Fibroblast of lung (primary cell): Measurements from ENCODE around the gene S100A14. TPM values are rescaled to one million over a fixed set of nuclear protein-coding genes. Genes with fewer than 3 reads are reported as not detected.
A peak's percentile ranks its signal among the peaks of the same experiment; 100 is the strongest.

Source experiments
- DNase-seq, 2 donors: peaks; one replicate each; pipeline versions ENCODE4 v3.0.0 to v3.0.0-alpha.2; 2010; ENCODE audit warnings: low read depth in 2 of 2
- H2AFZ ChIP-seq: 2 replicates; pipeline ENCODE4 v1.5.1; 2012; ENCODE audit warnings: low read length, control low read depth, inconsistent platforms
- H3K27ac ChIP-seq: 2 replicates; pipeline ENCODE4 v1.5.1; 2011; ENCODE audit warnings: low read length, control low read depth; ENCODE audit not compliant: insufficient read depth
- H3K27me3 ChIP-seq: 2 replicates; pipeline ENCODE4 v1.5.1; 2011; ENCODE audit warnings: mild to moderate bottlenecking, low read length; ENCODE audit not compliant: control insufficient read depth, insufficient read depth
- H3K36me3 ChIP-seq: 2 replicates; pipeline ENCODE4 v1.5.1; 2011; ENCODE audit warnings: low read length; ENCODE audit not compliant: control insufficient read depth, insufficient read depth
- H3K4me1 ChIP-seq: 2 replicates; pipeline ENCODE4 v1.5.1; 2011; ENCODE audit warnings: low read length; ENCODE audit not compliant: control insufficient read depth, insufficient read depth; ENCODE audit errors: extremely low read depth
- H3K4me2 ChIP-seq: 2 replicates; pipeline ENCODE4 v1.5.1; 2011; ENCODE audit warnings: low read length, control low read depth; ENCODE audit not compliant: insufficient read depth; ENCODE audit errors: extremely low read depth
- H3K4me3 ChIP-seq, 4 experiments: fragments of 200-600 bp in 1 of 4; sonication (generic) in 1 of 4; replicated peaks in 1 of 4; 2 replicates each; pipeline ENCODE4 v1.5.1; 2011 to 2016; ENCODE audit warnings: low read length in 4 of 4, low read depth in 3 of 4, mild to moderate bottlenecking in 3 of 4, control low read depth in 2 of 4, inconsistent platforms in 1 of 4, mixed read lengths in 1 of 4; ENCODE audit not compliant: insufficient read depth in 1 of 4; ENCODE audit errors: control extremely low read depth in 1 of 4
- H3K79me2 ChIP-seq: 2 replicates; pipeline ENCODE4 v1.5.1; 2012; ENCODE audit warnings: mild to moderate bottlenecking, low read length, inconsistent platforms; ENCODE audit not compliant: control insufficient read depth, insufficient read depth
- H3K9ac ChIP-seq: 2 replicates; pipeline ENCODE4 v1.5.1; 2011; ENCODE audit warnings: mild to moderate bottlenecking, low read length, control low read depth; ENCODE audit not compliant: insufficient read depth
- H3K9me3 ChIP-seq: 2 replicates; pipeline ENCODE4 v1.5.1; 2012; ENCODE audit warnings: low read depth, low read length; ENCODE audit not compliant: control insufficient read depth, insufficient read depth
- H4K20me1 ChIP-seq: 2 replicates; pipeline ENCODE4 v1.5.1; 2011; ENCODE audit warnings: low read length; ENCODE audit not compliant: control insufficient read depth, insufficient read depth; ENCODE audit errors: extremely low read depth
- EZH2 ChIP-seq: IDR thresholded peaks from 2 replicates; pipeline ENCODE4 v1.5.1; 2012; ENCODE audit warnings: low read length, control low read depth, mild to moderate bottlenecking; ENCODE audit errors: missing control alignments
- polyA plus RNA-seq, 2 donors: library from polyadenylated mRNA; depleted of rRNA in 1 of 2; stranded (reverse) in 1 of 2; unstranded in 1 of 2; fragments of >200 nt; gene quantifications; 2 replicates each; pipeline ENCODE4 v1.2.1, GENCODE V29; 2011 to 2012; ENCODE audit warnings: missing spikeins in 1 of 2
- total RNA-seq: library from RNA; depleted of rRNA; stranded (reverse); fragments of >200 nt; gene quantifications from 2 replicates; pipeline ENCODE4 v1.2.1, GENCODE V29; 2014
- TF ChIP-seq, protein P1 (sequence below), 2 donors: IDR thresholded peaks in 1 of 2; conservative IDR thresholded peaks in 1 of 2; 1 replicate in 1 of 2; 2 replicates in 1 of 2; pipeline ENCODE4 v1.5.1; 2011 to 2012; ENCODE audit warnings: low read length in 2 of 2, control low read depth in 1 of 2, inconsistent platforms in 1 of 2, low read depth in 1 of 2, mild to moderate bottlenecking in 1 of 2

S100A14 gene
- total and polyA plus RNA-seq, 2 donors (not counting 1 experiment from before 2014, with no cell fraction given) = 0.33 to 0.51 TPM

DNA sequence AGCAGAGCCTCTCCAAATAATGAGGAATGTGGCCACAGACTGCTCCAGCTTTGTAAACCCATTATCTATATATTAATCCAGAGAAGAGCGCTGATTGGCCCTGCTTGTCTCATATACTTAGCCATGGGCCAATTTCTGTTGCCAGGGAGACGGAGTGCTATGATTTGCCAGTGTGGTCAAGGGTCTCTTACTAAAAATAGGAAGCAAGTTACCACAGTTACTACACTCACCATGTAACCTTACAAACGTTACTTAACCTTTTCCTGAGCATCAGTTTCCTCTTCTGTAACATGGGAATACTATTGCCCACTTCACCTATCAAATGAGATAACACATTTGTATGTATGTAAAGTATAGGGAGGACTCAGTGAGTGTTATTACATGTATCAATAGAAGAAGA, 42.8 kb downstream of the S100A14 start:
- Histone ChIP-seq H3K27ac (peak overlapping the region; percentile 60), H3K9ac (no peak overlapping the region), H3K36me3 (no peaks in the 10 kb centered on the region), H3K4me3 (no peak overlapping the region), H3K79me2 (no peaks in the 10 kb centered on the region), H3K27me3 (no peaks in the 10 kb centered on the region), H3K4me2 (no peak overlapping the region), H3K9me3 (no peaks in the 10 kb centered on the region), H3K4me1 (peaks cover 17% of the 10 kb centered on the region), H4K20me1 (no peaks in the 10 kb centered on the region), H2AFZ (no peak overlapping the region)
- DNase-seq = peak; percentile 42 to 50
- no peak for TF ChIP-seq EZH2
- TF ChIP-seq, protein P1, sequence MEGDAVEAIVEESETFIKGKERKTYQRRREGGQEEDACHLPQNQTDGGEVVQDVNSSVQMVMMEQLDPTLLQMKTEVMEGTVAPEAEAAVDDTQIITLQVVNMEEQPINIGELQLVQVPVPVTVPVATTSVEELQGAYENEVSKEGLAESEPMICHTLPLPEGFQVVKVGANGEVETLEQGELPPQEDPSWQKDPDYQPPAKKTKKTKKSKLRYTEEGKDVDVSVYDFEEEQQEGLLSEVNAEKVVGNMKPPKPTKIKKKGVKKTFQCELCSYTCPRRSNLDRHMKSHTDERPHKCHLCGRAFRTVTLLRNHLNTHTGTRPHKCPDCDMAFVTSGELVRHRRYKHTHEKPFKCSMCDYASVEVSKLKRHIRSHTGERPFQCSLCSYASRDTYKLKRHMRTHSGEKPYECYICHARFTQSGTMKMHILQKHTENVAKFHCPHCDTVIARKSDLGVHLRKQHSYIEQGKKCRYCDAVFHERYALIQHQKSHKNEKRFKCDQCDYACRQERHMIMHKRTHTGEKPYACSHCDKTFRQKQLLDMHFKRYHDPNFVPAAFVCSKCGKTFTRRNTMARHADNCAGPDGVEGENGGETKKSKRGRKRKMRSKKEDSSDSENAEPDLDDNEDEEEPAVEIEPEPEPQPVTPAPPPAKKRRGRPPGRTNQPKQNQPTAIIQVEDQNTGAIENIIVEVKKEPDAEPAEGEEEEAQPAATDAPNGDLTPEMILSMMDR (conservative IDR thresholded peaks at IDR 0.05 in 1 of 2, IDR thresholded peaks at IDR 0.05 in 1 of 2; ENCODE audit: low read depth in 1 of 2, low read length in 2 of 2) = no peak

DNA sequence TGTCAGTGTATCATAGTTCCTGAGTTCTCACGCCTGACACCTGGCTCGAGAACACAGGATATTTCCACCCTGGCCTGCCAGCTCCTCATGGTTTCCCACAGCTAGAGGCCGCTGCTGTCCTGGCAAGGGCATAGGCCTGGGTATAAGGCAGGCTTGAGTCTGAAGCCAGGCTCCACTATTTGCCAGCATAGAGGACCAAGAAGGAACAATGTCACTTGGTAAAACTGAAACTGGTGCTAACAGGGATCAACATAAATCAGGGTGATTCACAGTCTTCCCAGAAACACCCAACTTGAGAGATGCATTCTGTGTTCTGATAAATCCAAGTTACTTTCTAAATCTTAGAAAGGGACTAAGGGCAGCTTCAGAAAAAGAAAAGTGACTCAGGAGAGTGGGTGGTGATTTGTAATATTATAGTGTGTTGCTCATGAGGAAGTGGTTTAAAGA, 43.5 kb downstream of the S100A14 start:
- Histone ChIP-seq H3K4me2 (peak overlapping the region; percentile 68), H3K27ac (peak overlapping the region; percentile 60), H3K79me2 (no peaks in the 10 kb centered on the region), H3K9me3 (no peaks in the 10 kb centered on the region), H3K36me3 (no peaks in the 10 kb centered on the region), H3K4me3 (no peak overlapping the region), H3K27me3 (no peaks in the 10 kb centered on the region), H2AFZ (peak overlapping the region; percentile 62), H4K20me1 (no peaks in the 10 kb centered on the region), H3K4me1 (peaks cover 21% of the 10 kb centered on the region), H3K9ac (no peak overlapping the region)
- no peak for TF ChIP-seq EZH2
- TF ChIP-seq, protein P1 (conservative IDR thresholded peaks at IDR 0.05 in 1 of 2, IDR thresholded peaks at IDR 0.05 in 1 of 2; ENCODE audit: low read depth in 1 of 2, low read length in 2 of 2) = peak; percentile 87 to 95
- peak; percentile 78 to 88 for DNase-seq

GRCh38 chr1:153571706-153572105, 44.4 kb downstream of the S100A14 start:
- no peak overlapping the region for H3K9ac ChIP-seq
- H3K27ac ChIP-seq = peak overlapping the region; percentile 22
- no peak for TF ChIP-seq EZH2
- TF ChIP-seq, protein P1 (conservative IDR thresholded peaks at IDR 0.05 in 1 of 2, IDR thresholded peaks at IDR 0.05 in 1 of 2; ENCODE audit: low read depth in 1 of 2, low read length in 2 of 2) = no peak
- no peaks in the 10 kb centered on the region for H3K36me3 ChIP-seq
- H3K9me3 ChIP-seq = no peaks in the 10 kb centered on the region
- peak overlapping the region; percentile 26 for H2AFZ ChIP-seq
- no peak for DNase-seq
- no peak overlapping the region for H3K4me3 ChIP-seq
- H3K27me3 ChIP-seq = no peaks in the 10 kb centered on the region
- no peak overlapping the region for H3K4me2 ChIP-seq
- no peaks in the 10 kb centered on the region for H3K79me2 ChIP-seq
- peaks cover 27% of the 10 kb centered on the region for H3K4me1 ChIP-seq
- no peaks in the 10 kb centered on the region for H4K20me1 ChIP-seq
